HepG2 (cell line): ENCODE data around the gene WSB1. TPM values are rescaled to one million over a fixed set of nuclear protein-coding genes. Genes with fewer than 3 reads are reported as not detected.

ENCODE experiments used
- CC2D1A ChIP-seq: sonication (generic); formaldehyde crosslinking; IDR thresholded peaks from 2 replicates; pipeline ENCODE4 v1.8.1; 2023; ENCODE audit warnings: mild to moderate bottlenecking, missing genetic modification reagents
- EEA1 ChIP-seq: sonication (generic); formaldehyde crosslinking; IDR thresholded peaks from 2 replicates; pipeline ENCODE4 v1.5.1; 2020; ENCODE audit warnings: mild to moderate bottlenecking, missing genetic modification reagents, borderline replicate concordance
- GTF2F1 ChIP-seq: fragments of 150-350 bp; IDR thresholded peaks from 2 replicates; pipeline ENCODE4 v1.6.1; 2014; ENCODE audit warnings: low read length
- HOXA9 ChIP-seq: sonication (generic); formaldehyde crosslinking; IDR thresholded peaks from 2 replicates; pipeline ENCODE4 v1.8.1; 2022; ENCODE audit warnings: missing genetic modification reagents, mild to moderate bottlenecking, moderate library complexity, borderline replicate concordance
- KDM4B ChIP-seq: sonication (generic); formaldehyde crosslinking; IDR thresholded peaks from 2 replicates; pipeline ENCODE4 v1.4.0; 2020; ENCODE audit warnings: missing genetic modification reagents
- MTA3 ChIP-seq: sonication (generic); formaldehyde crosslinking; IDR thresholded peaks from 2 replicates; pipeline ENCODE4 v1.4.0; 2020; ENCODE audit warnings: missing genetic modification reagents
- RELA ChIP-seq: sonication (generic); formaldehyde crosslinking; IDR thresholded peaks from 2 replicates; pipeline ENCODE4 v1.4.0; 2020; ENCODE audit warnings: missing genetic modification reagents
- SMAD9 ChIP-seq: sonication (generic); formaldehyde crosslinking; IDR thresholded peaks from 2 replicates; pipeline ENCODE4 v1.5.1; 2020; ENCODE audit warnings: mild to moderate bottlenecking, missing genetic modification reagents
- YY1 ChIP-seq: IDR thresholded peaks from 2 replicates; pipeline ENCODE4 v1.6.1; 2011; ENCODE audit warnings: low read length, low read depth, moderate library complexity, mild to moderate bottlenecking; ENCODE audit not compliant: insufficient read depth, insufficient replicate concordance
- ZEB1 ChIP-seq: IDR thresholded peaks from 2 replicates; pipeline ENCODE4 v1.6.1; 2012; ENCODE audit warnings: mild to moderate bottlenecking, low read depth, inconsistent platforms; ENCODE audit not compliant: insufficient replicate concordance
- polyA plus RNA-seq, 8 experiments: library from polyadenylated mRNA; depleted of rRNA in 3 of 8; stranded (reverse) in 7 of 8; unstranded in 1 of 8; fragments of >200 nt; fragmentation: Illumina TruSeq in 4 of 8; extraction: Trizol in 4 of 8; gene quantifications; 2 replicates each; pipeline versions ENCODE4 v1.2.1 to v1.2.3, GENCODE V29; 2011 to 2016; ENCODE audit warnings: low read depth in 4 of 8, missing spikeins in 1 of 8, mixed read lengths in 1 of 8; ENCODE audit not compliant: insufficient read depth in 1 of 8
- total RNA-seq, 5 experiments: library from RNA; depleted of rRNA; stranded (reverse); fragments of >200 nt; fragmentation: Illumina TruSeq; extraction: Trizol; gene quantifications; 2 replicates each; pipeline ENCODE4 v1.2.3, GENCODE V29; 2016; ENCODE audit warnings: low read depth in 1 of 5
- TF ChIP-seq, protein P1 (sequence below): sonication (generic); formaldehyde crosslinking; IDR thresholded peaks from one replicate; pipeline ENCODE4 v1.5.1; 2020; ENCODE audit warnings: mild to moderate bottlenecking, missing genetic modification reagents; ENCODE audit errors: not compliant biosample characterization
- TF ChIP-seq, protein P2 (sequence below): sonication (generic); formaldehyde crosslinking; IDR thresholded peaks from 2 replicates; pipeline ENCODE4 v1.4.0; 2020; ENCODE audit warnings: low read depth, mild to moderate bottlenecking, missing genetic modification reagents
- TF ChIP-seq, protein P3 (sequence below): sonication (generic); formaldehyde crosslinking; IDR thresholded peaks from 2 replicates; pipeline ENCODE4 v1.5.1; 2020; ENCODE audit warnings: mild to moderate bottlenecking, missing genetic modification reagents, moderate library complexity

Gene WSB1
- total and polyA plus RNA-seq, 2 of the 13 experiments (the other 11 are each of a cell fraction or from before 2014, with no cell fraction given): 81.3 to 294 TPM

DNA sequence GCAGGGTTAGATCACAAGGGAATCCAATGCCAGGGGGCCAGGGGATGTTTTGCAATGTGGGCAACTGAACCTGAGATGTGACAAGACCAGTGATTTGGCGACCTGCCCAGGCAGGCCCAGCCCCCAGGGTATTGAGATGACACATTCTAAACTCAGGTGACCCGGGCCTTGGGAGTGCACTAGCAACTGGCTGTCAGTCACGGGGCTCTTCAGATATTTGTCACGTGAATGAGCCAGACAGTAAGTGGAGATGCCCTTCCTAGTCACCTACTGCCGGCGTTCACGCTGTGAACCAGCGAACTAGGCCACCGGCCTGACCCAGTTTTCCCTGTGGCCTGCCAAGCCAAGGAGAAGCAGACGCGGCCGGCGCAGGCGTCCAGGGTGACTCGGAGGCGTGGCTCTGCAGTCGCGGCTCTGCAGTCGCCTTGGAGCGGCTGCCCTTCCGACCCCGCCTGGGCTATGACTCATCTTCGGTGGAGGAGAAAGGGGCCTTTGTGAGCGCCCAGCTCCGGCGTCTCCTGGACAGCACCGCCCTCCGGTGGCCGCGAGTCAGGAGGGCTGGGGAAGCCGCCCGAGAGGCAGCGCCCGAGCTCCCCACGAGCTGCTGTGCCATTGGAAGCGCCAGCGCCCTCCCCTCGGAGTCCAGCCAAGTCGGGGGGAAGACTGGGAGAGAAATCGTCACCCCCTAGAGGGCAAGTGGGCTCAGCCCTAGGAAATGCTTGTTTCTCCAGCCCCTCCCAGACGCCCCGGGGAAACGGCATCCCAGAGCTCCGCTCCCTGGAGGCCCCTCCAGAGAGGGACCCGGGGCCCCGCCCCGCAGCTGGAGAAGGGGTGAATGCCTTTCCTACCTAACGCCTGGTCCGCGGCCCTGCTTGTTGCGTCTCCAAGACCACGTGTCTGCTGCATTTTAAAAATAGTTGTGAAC is 38.8 kb downstream of the WSB1 start (continued):
- TF ChIP-seq, protein P1, sequence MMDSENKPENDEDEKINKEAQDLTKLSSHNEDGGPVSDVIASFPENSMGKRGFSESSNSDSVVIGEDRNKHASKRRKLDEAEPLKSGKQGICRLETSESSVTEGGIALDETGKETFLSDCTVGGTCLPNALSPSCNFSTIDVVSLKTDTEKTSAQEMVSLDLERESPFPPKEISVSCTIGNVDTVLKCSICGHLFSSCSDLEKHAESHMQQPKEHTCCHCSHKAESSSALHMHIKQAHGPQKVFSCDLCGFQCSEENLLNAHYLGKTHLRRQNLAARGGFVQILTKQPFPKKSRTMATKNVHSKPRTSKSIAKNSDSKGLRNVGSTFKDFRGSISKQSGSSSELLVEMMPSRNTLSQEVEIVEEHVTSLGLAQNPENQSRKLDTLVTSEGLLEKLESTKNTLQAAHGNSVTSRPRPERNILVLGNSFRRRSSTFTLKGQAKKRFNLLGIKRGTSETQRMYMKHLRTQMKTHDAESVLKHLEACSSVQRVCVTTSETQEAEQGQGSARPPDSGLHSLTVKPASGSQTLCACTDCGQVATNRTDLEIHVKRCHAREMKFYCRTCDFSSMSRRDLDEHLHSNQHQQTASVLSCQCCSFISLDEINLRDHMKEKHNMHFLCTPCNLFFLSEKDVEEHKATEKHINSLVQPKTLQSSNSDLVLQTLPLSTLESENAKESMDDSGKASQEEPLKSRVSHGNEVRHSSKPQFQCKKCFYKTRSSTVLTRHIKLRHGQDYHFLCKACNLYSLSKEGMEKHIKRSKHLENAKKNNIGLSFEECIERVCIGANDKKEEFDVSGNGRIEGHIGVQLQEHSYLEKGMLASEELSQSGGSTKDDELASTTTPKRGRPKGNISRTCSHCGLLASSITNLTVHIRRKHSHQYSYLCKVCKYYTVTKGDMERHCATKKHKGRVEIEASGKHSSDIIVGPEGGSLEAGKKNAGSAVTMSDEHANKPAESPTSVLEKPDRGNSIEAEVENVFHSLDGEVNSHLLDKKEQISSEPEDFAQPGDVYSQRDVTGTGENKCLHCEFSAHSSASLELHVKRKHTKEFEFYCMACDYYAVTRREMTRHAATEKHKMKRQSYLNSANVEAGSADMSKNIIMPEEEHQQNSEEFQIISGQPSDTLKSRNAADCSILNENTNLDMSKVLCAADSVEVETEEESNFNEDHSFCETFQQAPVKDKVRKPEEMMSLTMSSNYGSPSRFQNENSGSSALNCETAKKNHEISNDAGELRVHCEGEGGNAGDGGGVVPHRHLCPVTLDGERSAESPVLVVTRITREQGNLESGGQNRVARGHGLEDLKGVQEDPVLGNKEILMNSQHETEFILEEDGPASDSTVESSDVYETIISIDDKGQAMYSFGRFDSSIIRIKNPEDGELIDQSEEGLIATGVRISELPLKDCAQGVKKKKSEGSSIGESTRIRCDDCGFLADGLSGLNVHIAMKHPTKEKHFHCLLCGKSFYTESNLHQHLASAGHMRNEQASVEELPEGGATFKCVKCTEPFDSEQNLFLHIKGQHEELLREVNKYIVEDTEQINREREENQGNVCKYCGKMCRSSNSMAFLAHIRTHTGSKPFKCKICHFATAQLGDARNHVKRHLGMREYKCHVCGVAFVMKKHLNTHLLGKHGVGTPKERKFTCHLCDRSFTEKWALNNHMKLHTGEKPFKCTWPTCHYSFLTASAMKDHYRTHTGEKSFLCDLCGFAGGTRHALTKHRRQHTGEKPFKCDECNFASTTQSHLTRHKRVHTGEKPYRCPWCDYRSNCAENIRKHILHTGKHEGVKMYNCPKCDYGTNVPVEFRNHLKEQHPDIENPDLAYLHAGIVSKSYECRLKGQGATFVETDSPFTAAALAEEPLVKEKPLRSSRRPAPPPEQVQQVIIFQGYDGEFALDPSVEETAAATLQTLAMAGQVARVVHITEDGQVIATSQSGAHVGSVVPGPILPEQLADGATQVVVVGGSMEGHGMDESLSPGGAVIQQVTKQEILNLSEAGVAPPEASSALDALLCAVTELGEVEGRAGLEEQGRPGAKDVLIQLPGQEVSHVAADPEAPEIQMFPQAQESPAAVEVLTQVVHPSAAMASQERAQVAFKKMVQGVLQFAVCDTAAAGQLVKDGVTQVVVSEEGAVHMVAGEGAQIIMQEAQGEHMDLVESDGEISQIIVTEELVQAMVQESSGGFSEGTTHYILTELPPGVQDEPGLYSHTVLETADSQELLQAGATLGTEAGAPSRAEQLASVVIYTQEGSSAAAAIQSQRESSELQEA (CRISPR knock-in tag): no peak
- TF ChIP-seq SMAD9 (CRISPR knock-in tag) (no peak; the same call in 1 of the 2 replicates), HOXA9 (no peak), MTA3 (CRISPR knock-in tag) (no peak), RELA (0 out of 2 replicates have a peak, but pooled peaks have one; percentile 26), YY1 (peak; percentile 52), GTF2F1 (no peak; the same call in 1 of the 2 replicates), KDM4B (0 out of 2 replicates have a peak, but pooled peaks have one; percentile 44), ZEB1 (peak; percentile 40), CC2D1A (CRISPR knock-in tag) (no peak), EEA1 (CRISPR knock-in tag) (no peak)
- TF ChIP-seq, protein P2, sequence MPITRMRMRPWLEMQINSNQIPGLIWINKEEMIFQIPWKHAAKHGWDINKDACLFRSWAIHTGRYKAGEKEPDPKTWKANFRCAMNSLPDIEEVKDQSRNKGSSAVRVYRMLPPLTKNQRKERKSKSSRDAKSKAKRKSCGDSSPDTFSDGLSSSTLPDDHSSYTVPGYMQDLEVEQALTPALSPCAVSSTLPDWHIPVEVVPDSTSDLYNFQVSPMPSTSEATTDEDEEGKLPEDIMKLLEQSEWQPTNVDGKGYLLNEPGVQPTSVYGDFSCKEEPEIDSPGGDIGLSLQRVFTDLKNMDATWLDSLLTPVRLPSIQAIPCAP (CRISPR knock-in tag): no peak
- TF ChIP-seq, protein P3, sequence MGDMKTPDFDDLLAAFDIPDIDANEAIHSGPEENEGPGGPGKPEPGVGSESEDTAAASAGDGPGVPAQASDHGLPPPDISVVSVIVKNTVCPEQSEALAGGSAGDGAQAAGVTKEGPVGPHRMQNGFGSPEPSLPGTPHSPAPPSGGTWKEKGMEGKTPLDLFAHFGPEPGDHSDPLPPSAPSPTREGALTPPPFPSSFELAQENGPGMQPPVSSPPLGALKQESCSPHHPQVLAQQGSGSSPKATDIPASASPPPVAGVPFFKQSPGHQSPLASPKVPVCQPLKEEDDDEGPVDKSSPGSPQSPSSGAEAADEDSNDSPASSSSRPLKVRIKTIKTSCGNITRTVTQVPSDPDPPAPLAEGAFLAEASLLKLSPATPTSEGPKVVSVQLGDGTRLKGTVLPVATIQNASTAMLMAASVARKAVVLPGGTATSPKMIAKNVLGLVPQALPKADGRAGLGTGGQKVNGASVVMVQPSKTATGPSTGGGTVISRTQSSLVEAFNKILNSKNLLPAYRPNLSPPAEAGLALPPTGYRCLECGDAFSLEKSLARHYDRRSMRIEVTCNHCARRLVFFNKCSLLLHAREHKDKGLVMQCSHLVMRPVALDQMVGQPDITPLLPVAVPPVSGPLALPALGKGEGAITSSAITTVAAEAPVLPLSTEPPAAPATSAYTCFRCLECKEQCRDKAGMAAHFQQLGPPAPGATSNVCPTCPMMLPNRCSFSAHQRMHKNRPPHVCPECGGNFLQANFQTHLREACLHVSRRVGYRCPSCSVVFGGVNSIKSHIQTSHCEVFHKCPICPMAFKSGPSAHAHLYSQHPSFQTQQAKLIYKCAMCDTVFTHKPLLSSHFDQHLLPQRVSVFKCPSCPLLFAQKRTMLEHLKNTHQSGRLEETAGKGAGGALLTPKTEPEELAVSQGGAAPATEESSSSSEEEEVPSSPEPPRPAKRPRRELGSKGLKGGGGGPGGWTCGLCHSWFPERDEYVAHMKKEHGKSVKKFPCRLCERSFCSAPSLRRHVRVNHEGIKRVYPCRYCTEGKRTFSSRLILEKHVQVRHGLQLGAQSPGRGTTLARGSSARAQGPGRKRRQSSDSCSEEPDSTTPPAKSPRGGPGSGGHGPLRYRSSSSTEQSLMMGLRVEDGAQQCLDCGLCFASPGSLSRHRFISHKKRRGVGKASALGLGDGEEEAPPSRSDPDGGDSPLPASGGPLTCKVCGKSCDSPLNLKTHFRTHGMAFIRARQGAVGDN (CRISPR knock-in tag): peak; percentile 91
